Ascending aorta (tissue), 2 donors: ENCODE results near the gene GRIP1. TPM values are rescaled to one million over a fixed set of nuclear protein-coding genes. Genes with fewer than 3 reads are reported as not detected.

ENCODE experiments used
- DNase-seq, 2 donors: peaks; one replicate each; pipeline ENCODE4 v3.0.0-alpha.2; 2019; ENCODE audit warnings: low spot score in 2 of 2
- H3K27ac ChIP-seq, 2 donors: fragments of 200-600 bp; sonication (generic); one replicate each; pipeline ENCODE4 v1.5.1; 2016 to 2017; ENCODE audit warnings: mild to moderate bottlenecking in 1 of 2
- H3K27me3 ChIP-seq: fragments of 200-600 bp; sonication (generic); one replicate; pipeline ENCODE4 v1.5.1; 2017
- H3K36me3 ChIP-seq, 2 donors: fragments of 200-600 bp; sonication (generic); one replicate each; pipeline ENCODE4 v1.5.1; 2016
- H3K4me1 ChIP-seq, 2 donors: fragments of 200-600 bp; sonication (generic); one replicate each; pipeline ENCODE4 v1.5.1; 2016 to 2017; ENCODE audit warnings: mild to moderate bottlenecking in 1 of 2
- H3K4me3 ChIP-seq, 2 donors: fragments of 200-600 bp; sonication (generic); one replicate each; pipeline ENCODE4 v1.5.1; 2016 to 2017; ENCODE audit warnings: mild to moderate bottlenecking in 1 of 2
- H3K9me3 ChIP-seq, 2 donors: fragments of 200-600 bp; sonication (generic); one replicate each; pipeline ENCODE4 v1.5.1; 2016
- CTCF ChIP-seq, 3 experiments: fragments of 200-600 bp in 2 of 3; fragments of 450-650 bp in 1 of 3; sonication (generic) in 2 of 3; IDR thresholded peaks; one replicate each; pipeline ENCODE4 v1.5.1; 2016 to 2019; ENCODE audit warnings: antibody characterized with exemption in 3 of 3, mild to moderate bottlenecking in 1 of 3, moderate library complexity in 1 of 3
- intact Hi-C: fragments of 100-400 bp; cut with DNase I; formaldehyde crosslinking; loops from one replicate; pipeline ENCODE4 v1.15.1; 2023
- total RNA-seq: library from RNA; depleted of rRNA; stranded (reverse); fragments of >200 nt; gene quantifications from one replicate; pipeline ENCODE4 v1.1.0, GENCODE V29; 2016

The GRIP1 gene
- total RNA-seq, 1 donor from 2014 or later, result not detected

GRCh38 chr12:66617991-66618390 lies 60.9 kb downstream of the GRIP1 start:
- Histone ChIP-seq H3K36me3 (no peaks in the 10 kb centered on the region), H3K27me3 (no peaks in the 10 kb centered on the region), H3K27ac (no peak overlapping the region), H3K4me1 (no peaks in the 10 kb centered on the region), H3K4me3 (no peak overlapping the region), H3K9me3 (no peaks in the 10 kb centered on the region)
- TF ChIP-seq CTCF (IDR thresholded peaks at IDR 0.05), result no peak
- no peak for DNase-seq
- intact Hi-C loops, result no loop called here

GRCh38 chr12:66612090-66612775 lies 66.6 kb downstream of the GRIP1 start:
- no peak for TF ChIP-seq CTCF (IDR thresholded peaks at IDR 0.05)
- DNase-seq, result no peak
- Histone ChIP-seq H3K36me3 (no peaks in the 10 kb centered on the region), H3K9me3 (no peaks in the 10 kb centered on the region), H3K27ac (no peak overlapping the region), H3K4me1 (no peaks in the 10 kb centered on the region), H3K4me3 (no peak overlapping the region), H3K27me3 (no peaks in the 10 kb centered on the region)
- intact Hi-C loops, result no loop called here

GRCh38 chr12:66607147-66607546 lies 71.7 kb downstream of the GRIP1 start:
- no peak for TF ChIP-seq CTCF (IDR thresholded peaks at IDR 0.05)
- intact Hi-C loops, result no loop called here

GRCh38 chr12:66605293-66605692 lies 73.6 kb downstream of the GRIP1 start:
- no peak overlapping the region for H3K4me3 ChIP-seq
- H3K27ac ChIP-seq, result no peak overlapping the region
- DNase-seq, result no peak
- no peak for TF ChIP-seq CTCF (IDR thresholded peaks at IDR 0.05)
- intact Hi-C loops, result no loop called here
- H3K27me3 ChIP-seq, result no peaks in the 10 kb centered on the region
- H3K4me1 ChIP-seq, result no peaks in the 10 kb centered on the region
- no peaks in the 10 kb centered on the region for H3K9me3 ChIP-seq
- no peaks in the 10 kb centered on the region for H3K36me3 ChIP-seq

More at GRCh38 chr12:66607147-66607546, 71.7 kb downstream of the GRIP1 start:
- H3K4me3 ChIP-seq, result no peak overlapping the region
- no peaks in the 10 kb centered on the region for H3K36me3 ChIP-seq
- no peaks in the 10 kb centered on the region for H3K9me3 ChIP-seq
- H3K27ac ChIP-seq, result no peak overlapping the region
- DNase-seq, result no peak
- no peaks in the 10 kb centered on the region for H3K27me3 ChIP-seq
- H3K4me1 ChIP-seq, result no peaks in the 10 kb centered on the region

- H3K4me3 ChIP-seq, result no peak overlapping the region
Observed at GRCh38 chr12:66603981-66604479, 74.8 kb downstream of the GRIP1 start.

More at GRCh38 chr12:66603981-66604479, 74.8 kb downstream of the GRIP1 start:
- Histone ChIP-seq H3K4me1 (no peaks in the 10 kb centered on the region), H3K27me3 (no peaks in the 10 kb centered on the region), H3K9me3 (no peaks in the 10 kb centered on the region), H3K27ac (no peak overlapping the region), H3K36me3 (no peaks in the 10 kb centered on the region)
- DNase-seq, result no peak
- intact Hi-C loops, result no loop called here
- TF ChIP-seq CTCF (IDR thresholded peaks at IDR 0.05), result no peak
